ENCODE data around the gene FYCO1. TPM values are rescaled to one million over a fixed set of nuclear protein-coding genes. Genes with fewer than 3 reads are reported as not detected.

Gene FYCO1
- total and polyA plus RNA-seq, 2 experiments from 2014 or later: 7.5 to 23.0 TPM

- Histone ChIP-seq H3K4me2 (no peak overlapping the region), H3K4me1 (ENCODE audit: insufficient read depth) (no peaks in the 10 kb centered on the region), H3K4me3 (no peak overlapping the region), H3K79me2 (no peaks in the 10 kb centered on the region), H3K9me2 (replicated peaks; ENCODE audit: insufficient read depth) (no peaks in the 10 kb centered on the region), H3K9me3 (ENCODE audit: low read depth) (no peaks in the 10 kb centered on the region), H3K27ac (no peak overlapping the region), H2AFZ (no peak overlapping the region), H3K36me3 (replicated peaks; ENCODE audit: insufficient read depth, low read depth) (no peaks in the 10 kb centered on the region), H4K20me1 (ENCODE audit: insufficient read depth, poor library complexity, severe bottlenecking) (no peaks in the 10 kb centered on the region), H3K27me3 (no peaks in the 10 kb centered on the region)
- no peak for TF ChIP-seq EZH2 (IDR thresholded peaks at IDR 0.05; ENCODE audit: borderline replicate concordance)
- TF ChIP-seq EZH2phosphoT487 (IDR thresholded peaks at IDR 0.05; ENCODE audit: low read depth, severe bottlenecking, unreplicated experiment): no peak
- TF ChIP-seq CTCF (IDR thresholded peaks at IDR 0.05; ENCODE audit: poor library complexity): no peak
- 93% methylated on average over 2 of the region's 2 CpGs for WGBS (ENCODE audit: low lambda C conversion rate, missing lambda C conversion rate)
- no peak for DNase-seq (ENCODE audit: low spot score)
Observed at GRCh38 chr3:46031747-46032146, 36.1 kb upstream of the FYCO1 start.

- Histone ChIP-seq H3K27me3 (no peaks in the 10 kb centered on the region), H3K4me3 (no peak overlapping the region), H3K4me2 (no peak overlapping the region), H3K9me3 (ENCODE audit: low read depth) (no peaks in the 10 kb centered on the region), H3K9me2 (replicated peaks; ENCODE audit: insufficient read depth) (no peaks in the 10 kb centered on the region), H4K20me1 (ENCODE audit: insufficient read depth, poor library complexity, severe bottlenecking) (no peaks in the 10 kb centered on the region), H3K79me2 (no peaks in the 10 kb centered on the region), H3K36me3 (replicated peaks; ENCODE audit: insufficient read depth, low read depth) (no peaks in the 10 kb centered on the region), H2AFZ (no peak overlapping the region), H3K27ac (no peak overlapping the region), H3K4me1 (ENCODE audit: insufficient read depth) (no peaks in the 10 kb centered on the region)
- TF ChIP-seq EZH2phosphoT487 (IDR thresholded peaks at IDR 0.05; ENCODE audit: low read depth, severe bottlenecking, unreplicated experiment) (no peak), CTCF (IDR thresholded peaks at IDR 0.05; ENCODE audit: poor library complexity) (no peak), EZH2 (IDR thresholded peaks at IDR 0.05; ENCODE audit: borderline replicate concordance) (no peak)
- 81% methylated on average over 4 of the region's 4 CpGs for WGBS (ENCODE audit: low lambda C conversion rate, missing lambda C conversion rate)
- DNase-seq (ENCODE audit: low spot score): no peak
Observed at GRCh38 chr3:46031269-46031668, 35.6 kb upstream of the FYCO1 start.

- H3K79me2 ChIP-seq: no peaks in the 10 kb centered on the region
- H3K9me2 ChIP-seq (replicated peaks; ENCODE audit: insufficient read depth): no peaks in the 10 kb centered on the region
- no peak overlapping the region for H3K4me2 ChIP-seq
- H3K4me3 ChIP-seq: no peak overlapping the region
- no peaks in the 10 kb centered on the region for H3K9me3 ChIP-seq (ENCODE audit: low read depth)
- no peaks in the 10 kb centered on the region for H3K36me3 ChIP-seq (replicated peaks; ENCODE audit: insufficient read depth, low read depth)
- no peak overlapping the region for H2AFZ ChIP-seq
- H3K4me1 ChIP-seq (ENCODE audit: insufficient read depth): no peaks in the 10 kb centered on the region
- H3K27me3 ChIP-seq: no peaks in the 10 kb centered on the region
- WGBS (ENCODE audit: low lambda C conversion rate, missing lambda C conversion rate): 99% methylated on average over 6 of the region's 6 CpGs
- no peaks in the 10 kb centered on the region for H4K20me1 ChIP-seq (ENCODE audit: insufficient read depth, poor library complexity, severe bottlenecking)
- H3K27ac ChIP-seq: no peak overlapping the region
- DNase-seq (ENCODE audit: low spot score): no peak
- TF ChIP-seq EZH2 (IDR thresholded peaks at IDR 0.05; ENCODE audit: borderline replicate concordance) (no peak), EZH2phosphoT487 (IDR thresholded peaks at IDR 0.05; ENCODE audit: low read depth, severe bottlenecking, unreplicated experiment) (no peak), CTCF (IDR thresholded peaks at IDR 0.05; ENCODE audit: poor library complexity) (no peak)
Observed at GRCh38 chr3:46030626-46031025, 35.0 kb upstream of the FYCO1 start.

All from hepatocyte (in vitro differentiated cells).